NCI-H345 treated with DMSO at 0.1 percent for 48 hours (cell line): Measurements from ENCODE around the gene SKAP1.

Experiments
- DNase-seq: peaks from one replicate; lab custom pipeline; 2025; ENCODE audit not compliant: unreplicated experiment; lab: John Stamatoyannopoulos, UW

SKAP1 gene

DNA sequence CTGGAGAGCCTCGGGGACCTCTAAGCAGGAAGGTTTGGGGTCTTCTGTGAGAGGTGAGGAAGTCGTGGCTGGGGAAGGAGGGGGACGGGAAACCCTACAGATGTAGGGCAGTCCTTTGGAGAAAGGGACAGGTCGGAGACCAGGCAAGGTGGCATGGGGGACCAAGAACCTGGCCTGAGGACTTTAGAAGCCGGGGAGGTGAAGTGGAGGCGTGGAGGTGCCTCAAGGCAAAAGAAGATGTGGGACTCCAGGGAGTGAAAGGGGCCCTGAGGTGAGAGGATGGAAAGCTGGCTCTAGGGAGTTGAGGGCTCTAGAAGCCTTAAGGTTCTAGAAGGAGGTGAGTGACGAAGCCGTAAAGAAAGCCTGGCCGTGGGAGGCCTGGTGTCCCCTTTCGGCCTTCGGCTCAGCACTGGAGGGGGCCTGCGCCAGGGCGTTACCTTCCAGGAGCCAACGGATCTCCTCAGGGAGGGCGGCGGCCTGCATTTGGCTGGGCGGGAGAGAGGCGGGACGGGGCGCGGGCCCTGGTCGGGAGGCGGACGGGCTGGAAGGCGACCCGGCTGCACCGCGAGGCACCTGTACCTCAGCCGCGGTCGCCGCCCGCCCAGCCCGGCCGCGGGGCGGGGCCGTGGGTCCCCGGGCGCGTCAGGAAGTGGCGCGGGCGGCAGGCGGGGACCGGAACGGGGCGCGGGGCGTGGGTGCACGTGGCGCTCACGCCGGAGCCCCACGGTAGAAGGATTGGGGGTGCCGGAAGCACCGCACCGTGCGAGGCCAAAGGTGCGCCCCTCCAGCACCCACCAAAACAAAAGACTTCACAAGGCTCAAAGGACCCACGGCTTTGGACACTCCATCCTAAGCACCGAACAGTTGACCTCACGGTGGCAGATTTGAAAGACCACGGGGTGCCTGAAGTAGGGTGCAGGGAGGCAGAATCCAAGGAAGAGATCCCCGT, at the start of gene SKAP1:
Gene SKAP1 (minus strand): TSS at position 577 of the 949 bp plus-strand sequence.
- DNase-seq: no peak

DNA sequence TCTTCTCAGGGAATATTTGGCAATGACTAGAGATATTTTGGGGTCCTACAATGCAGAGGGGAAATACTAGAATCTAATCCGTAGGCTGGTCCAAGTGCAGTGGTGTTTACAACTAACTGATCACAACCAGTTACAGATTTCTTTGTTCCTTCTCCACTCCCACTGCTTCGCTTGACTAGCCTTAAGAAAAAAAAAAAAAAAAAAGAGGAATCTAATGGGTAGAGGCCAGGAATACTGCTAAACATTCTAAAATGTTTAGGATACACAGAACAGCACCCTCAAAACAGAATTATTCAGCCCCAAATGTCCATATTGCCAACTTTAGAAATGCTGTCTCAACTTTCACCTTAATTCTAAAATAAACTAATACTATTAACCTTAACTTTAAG, 49.0 kb upstream of the SKAP1 start:
- DNase-seq: no peak

DNA sequence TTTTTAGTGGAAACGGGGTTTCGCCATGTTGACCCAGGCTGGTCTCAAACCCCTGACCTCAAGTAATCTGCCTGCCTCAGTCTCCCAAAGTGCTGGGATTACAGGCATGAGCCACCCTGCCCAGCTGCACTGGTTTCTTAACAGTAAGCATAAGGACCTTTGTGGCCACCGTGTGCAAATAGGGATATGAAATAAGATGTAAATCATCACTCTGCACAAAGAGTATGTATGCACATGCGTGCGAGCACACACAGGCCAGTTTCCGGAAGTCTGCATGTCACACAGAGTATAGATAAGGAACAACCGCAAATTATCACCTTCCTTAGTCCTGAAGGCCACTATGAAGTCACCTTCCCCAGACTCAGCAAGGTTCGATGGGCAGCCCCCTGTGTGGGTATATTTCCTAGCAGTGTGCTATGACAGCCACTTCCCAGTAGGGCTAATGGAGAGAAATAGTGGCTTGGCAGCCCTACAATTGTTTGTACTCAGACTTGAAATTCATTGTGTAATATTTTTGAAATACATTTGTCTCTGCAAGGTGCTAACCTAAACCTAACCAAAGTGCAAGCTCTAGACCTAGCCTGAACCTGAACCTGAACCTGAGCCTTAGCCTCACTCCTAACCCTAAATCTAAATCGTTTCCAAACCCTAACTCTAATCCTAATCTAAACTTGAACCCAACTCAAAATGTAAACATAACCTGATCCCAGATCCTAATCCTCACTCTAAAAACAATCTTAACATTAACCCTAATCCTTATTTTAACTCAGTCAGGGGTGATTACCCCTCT, 48.4 kb upstream of the SKAP1 start:
- DNase-seq: no peak

DNA sequence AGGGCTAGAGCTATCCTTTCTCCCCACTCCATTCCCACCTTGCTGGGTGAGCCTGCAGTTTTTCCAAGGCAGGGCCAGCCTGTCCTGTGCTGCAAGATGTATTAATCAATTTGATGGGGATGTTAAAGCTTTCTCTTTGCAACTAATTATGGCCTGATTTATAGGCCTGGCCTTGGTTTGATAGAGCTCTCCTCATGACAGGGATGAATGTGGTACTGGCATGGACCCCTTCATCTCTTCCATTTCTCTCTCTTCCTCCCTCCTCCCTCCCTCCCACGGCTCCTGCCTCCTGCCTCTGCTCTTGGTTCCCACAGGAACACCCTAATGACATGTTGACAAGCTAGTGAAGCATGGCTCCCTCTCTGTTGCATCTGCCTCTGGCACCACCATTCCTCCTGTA, 47.2 kb upstream of the SKAP1 start:
- no peak for DNase-seq

DNA sequence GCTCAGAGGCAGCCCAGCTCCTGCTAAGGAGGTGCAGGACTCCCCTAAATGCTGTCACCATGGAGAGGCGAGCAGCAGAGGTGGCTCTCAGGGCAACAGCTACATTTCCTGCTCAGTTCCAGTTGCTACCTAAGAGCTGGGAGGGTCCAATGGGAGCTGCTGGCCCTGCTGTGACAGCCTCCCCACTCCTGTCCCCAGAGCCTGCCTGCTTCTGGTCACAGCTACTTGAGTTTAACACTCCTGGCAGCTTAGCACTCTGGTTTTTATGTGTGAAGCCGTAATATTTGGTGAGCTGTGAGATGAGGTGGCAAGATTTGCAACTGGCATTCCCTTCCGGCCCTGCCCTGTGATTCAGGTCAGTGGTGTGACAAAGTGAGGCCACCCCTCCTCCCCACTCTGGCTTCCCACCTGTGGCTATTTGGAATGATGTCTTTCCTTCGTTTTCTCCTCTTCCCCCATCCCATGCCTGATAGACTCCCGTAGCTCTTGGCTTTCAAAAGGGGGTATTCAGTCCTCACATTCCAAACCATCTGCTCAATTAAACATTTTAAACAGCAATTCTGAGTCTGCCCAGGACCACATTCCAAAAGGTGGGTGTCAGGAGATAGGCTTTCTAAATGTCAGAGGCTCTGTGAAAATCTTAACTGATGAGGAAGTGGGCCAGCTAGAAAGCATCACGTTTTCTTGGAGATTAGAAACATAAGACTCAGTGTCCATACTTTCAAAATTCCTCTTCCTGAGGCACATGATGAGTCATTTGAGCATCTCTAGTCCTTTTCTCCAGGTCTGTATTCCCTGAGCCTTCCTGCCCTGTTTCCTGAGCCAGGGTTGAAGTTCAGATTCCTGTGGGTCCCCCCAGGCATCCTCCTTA, 42.6 kb upstream of the SKAP1 start:
- DNase-seq: peak; percentile 87

DNA sequence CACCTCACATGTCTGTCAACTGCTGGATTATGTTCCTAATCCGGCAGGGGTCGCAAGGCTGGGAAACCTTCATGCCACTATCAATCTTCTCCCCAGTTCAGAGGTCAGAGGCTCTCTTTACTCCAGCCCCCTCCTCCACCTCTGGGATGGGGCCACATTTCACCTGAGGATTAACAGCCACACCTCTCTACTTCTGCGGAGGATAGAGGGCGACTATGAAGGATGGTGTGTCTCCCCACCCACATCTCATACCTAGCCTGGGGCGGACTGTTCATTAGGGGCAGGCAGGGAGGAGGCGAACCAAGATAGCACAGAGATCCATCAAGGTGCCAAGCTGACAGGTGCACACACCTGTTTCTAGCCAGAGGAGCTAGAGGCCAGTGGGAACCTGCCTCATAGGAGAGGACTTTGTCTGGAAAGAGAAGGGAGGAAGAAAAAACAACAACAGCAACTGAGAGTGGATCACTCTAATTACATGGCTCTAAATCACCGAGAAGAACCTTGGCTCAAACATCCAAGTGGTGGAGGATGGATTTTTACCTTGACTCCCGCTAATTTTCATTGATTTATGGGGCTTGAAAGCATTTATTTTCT, 41.9 kb upstream of the SKAP1 start:
- DNase-seq: peak; percentile 69

DNA sequence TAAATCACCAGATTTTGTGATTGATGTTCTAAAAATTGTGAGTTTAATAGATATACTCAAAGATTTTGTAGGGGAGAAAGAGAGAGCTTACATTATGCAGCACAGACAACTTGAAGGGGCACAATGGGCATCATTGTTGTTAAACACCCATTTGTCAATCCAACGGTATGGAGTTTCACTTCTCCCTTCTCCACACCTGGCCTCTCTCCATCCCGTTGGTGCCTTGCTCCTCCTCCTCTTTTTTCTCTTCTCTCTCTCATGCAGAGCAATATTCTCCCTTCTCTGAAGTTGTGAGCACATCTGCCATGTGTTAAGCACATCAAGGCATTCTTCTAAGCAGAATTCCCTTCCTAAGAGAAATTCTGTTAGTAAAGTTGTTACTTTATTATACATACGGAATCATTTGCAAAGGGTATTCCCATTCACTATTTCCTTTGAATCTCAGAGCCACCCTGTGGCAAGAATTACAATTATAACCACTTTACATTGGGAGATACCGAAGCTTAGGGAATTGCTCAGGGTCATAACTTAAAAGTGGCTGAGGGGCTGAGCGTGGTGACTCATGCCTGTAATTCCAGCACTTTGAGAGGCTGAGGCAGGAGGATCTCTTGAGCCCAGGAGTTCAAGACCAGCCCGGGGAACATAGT, 40.5 kb upstream of the SKAP1 start:
- DNase-seq: no peak

DNA sequence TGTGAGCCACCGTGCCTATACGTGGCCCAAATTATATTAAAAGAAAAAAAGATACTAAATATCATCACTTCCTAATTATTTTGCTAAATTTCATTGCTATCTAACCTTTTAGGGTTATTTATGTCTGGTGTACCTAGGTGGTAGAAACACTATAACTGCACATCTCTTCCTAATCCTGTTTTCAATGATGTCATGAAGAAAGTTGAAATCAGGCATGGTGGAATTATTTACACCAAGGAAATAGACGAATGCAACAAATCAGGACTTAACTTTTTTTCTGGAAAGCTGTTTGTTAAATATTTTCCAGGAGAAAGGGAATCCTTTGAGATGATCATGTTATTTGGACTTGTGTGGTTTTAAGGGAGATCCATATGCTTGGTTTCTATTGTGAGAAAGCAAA, 39.2 kb upstream of the SKAP1 start:
- no peak for DNase-seq

DNA sequence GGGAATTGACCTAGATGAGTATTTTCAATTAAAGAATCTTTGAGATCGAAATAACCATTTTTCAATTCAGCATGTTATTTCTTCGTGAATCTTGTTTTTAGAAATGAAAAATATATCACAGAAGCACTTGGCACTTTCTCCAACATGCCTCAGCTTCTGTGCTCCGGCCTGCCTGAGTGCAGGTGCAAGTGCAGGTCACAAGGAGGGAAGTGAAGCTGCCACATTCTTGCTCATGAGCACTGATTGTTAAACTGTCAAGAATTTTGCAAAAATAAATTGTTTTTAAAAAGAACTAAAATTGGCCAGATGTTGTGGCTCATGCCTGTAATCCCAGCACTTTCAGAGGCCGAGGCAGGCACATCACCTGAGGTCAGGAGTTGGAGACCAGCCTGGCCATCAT, 38.3 kb upstream of the SKAP1 start:
- DNase-seq: no peak

DNA sequence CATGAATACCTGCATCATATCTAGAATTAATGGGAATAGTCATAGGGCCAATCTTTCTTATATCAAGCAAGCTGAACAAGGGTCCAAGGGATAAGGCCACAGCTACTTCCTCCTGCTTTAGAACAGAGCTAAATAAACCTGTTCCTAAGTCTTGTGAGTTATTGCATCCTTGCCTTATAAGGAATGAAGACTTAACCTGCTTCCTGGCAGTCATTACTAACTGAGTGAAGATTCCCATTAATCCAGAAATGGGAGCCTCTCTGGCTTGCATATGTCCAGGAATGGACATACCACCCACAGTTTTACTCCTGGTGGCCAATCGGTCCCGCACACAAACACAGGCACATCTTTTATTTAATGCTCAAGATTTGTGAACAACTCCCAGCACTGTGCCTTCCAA, 35.9 kb upstream of the SKAP1 start:
- no peak for DNase-seq

DNA sequence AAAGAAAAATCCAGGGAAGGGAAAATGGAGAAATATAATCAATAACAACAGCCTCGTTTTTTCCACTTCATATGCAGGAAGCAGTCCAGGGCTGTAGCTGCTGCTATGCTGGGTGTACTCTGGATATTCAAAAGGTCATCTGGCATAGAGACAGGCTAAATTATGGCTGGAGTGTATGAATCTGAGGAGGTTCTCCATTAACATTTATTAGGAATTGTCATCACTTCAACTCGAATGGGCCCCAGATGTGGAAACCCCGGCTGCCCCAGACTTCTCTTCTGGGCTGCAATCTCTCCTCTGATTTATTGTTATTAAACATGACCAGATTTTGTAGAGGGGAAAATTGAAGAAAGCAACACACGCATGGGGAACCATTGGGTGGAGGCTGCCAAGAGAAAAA, 33.5 kb upstream of the SKAP1 start:
- DNase-seq: no peak

DNA sequence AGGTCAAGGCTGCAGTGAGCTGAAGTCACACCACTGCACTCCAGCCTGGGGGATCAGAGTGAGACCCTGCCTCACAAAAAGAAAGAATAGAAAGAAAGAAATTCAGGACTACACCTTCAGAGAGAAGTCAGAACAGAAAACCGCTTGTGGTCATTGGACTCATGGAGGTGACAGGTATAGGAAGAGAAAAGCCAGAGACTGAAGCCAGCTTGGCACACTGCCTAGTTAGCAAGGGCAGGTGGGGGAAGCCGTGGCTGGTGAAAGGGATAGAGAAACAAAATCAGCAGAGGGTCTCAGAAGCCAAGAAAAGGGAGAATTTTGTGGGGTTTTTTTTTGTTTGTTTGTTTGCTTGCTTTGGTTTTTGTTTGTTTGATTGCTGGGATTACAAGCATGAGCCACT, 32.9 kb upstream of the SKAP1 start:
- DNase-seq: peak; percentile 53

DNA sequence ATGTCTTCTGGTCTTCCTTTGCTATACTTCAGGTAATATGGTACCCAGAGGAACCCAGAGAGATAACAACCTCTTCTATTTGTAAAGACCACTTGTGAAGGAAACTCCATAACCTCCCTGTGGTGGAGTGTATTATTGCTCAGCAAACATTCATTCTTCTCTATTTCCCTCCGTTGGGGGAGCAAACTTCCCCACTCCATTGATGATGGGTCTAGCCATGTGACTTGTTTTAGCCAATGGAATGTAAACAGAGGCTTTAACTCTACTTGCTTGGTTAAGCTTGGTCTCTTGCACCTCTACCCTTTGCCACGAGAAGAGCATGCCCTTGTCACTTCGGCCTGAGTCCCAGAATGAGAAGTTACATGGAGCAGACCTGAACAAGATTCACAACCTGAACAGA, 30.0 kb upstream of the SKAP1 start:
- DNase-seq: peak; percentile 51

DNA sequence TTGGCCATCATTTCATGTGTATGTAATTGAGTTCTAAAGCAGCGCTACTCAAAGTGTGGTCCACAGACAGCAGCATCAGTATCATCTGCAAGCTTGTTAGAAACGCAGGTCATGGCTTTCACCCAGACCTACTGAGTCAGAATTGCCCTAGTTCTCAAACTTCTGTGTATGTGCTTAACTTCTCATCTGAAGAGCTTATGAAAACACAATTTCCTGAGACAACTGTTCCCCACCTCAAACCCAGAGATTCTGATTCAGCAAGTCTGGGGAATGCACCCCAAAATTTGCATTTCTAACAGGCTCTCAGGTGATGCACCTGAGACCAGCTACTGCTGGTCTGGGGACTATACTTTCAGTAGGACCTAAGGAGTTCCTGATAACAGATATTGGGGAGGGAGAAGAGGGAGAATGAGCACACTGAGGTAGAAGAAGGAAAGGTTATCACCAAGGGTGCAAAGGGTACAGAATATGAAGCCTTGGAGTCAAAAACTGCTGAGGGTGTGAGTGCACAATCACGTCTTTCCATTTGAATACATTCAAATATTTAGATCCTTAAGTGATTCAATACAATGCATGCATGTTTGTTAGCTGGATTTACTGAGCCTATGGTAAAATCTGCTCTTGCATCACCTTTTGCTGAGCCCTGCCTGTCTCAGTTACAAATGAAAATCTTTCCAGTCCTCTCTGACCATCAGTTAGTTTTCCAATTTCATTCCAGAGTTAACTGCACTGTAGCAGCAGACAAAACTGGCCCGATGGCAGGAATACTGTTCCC, 29.2 kb upstream of the SKAP1 start:
- no peak for DNase-seq

DNA sequence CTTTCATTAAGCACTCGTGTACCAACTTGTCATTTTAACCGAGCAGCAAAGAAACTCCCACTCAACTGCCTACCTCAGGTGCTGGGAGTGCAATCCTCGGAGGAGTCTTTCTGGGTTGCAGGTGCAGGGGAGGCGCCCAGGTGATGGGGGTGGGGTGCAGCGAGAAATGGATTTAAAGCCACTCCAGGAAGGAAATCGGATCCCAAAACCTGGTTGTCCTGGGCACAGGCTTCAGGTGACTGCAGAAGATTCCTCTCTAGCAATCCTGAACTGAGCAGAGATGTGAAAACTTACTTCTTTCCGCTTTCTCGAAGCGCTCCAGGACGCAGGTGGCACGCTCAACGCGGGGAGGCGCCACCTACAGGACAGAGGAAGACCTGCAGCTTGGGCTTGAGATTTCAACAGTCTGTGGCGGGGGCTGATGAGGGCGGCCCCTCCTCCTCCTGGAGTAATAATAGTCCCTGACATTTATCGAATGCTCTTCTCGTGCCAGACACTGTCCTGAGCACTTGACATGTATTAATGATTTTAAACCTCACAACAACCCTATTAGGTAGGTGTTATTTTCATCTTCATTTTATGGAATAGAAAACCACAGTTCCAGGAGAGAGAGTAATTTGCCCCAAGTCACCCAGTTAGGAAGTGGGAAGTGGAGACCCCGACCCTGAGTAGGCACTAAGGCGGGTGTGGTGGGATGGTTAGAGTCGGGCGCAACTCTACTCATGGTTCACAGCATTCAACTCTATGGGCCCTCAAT, 27.2 kb upstream of the SKAP1 start:
- DNase-seq: no peak

DNA sequence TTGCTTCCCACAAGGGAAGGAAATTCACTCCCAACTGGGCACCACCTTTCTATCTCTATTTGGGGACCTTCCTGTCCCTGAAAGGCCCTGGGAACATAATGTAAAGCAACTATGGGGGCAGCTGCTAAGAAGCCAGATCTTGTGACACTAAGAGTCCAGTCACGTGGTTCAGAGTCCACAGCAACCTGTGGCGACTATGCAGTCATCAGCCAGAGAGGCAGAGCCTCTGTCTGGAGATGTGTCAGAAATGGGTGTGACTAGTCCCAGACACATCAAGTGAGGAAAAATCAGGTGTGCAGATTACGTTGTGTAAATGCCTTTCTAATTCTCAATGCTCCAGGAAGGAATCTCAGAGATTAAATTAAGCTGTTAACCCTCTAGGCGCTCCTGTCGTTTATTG, 26.6 kb upstream of the SKAP1 start:
- DNase-seq: no peak

DNA sequence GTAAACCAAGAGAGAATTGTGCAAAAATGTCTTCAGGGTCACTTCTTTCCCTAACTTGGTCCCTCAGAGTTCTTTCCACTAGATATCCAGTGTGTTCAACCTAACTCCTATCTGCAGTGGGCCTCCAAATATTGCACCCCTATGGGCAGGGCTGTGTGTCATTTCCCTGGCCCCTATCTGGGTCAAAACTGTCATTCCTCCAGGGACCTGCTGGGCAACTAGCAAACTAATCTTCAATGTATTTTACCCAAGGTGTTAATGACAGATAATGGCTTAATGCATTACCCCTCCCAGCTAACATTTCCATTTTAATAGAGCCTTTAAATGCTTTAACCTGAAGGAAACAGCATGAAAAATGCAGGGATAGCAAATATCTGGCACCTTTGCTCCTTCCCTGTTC, 25.8 kb upstream of the SKAP1 start:
- no peak for DNase-seq

DNA sequence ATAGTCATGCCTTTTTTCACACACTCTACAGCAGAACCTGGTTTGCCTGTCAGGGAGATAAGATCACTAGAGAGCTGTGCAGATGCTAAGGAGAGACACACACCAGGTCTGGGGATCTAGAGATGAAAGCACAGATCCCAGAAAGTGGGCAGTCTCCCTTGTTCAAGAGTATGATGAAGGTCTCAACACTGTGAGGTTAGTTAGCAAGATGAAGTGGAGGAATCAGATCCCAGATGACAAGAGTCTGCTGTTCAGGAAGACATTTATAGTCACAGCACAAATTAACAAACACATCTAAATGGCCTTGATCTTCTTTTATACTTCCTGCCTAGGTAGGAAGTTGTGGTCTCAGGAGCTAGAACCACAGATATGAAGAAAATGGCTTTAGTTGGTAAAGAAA, 23.4 kb upstream of the SKAP1 start:
- DNase-seq: no peak

DNA sequence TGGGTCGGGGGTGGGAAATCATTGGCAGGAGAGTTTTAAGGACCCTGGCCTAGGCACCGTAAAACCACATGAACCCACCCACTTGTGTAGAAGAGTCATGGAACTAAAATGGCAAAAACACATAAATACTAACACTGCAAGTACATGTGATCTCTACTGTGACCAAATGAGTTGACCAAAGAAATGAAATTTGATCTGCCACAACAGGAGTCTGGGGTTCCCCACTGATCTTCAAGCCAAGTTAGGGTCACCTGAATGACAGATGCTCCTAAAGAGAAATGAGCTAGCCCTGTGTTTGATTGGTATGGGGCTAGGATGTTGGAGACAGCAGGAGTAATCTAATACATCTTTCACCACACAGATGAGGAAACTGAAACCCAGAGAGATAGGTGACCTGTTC, 21.5 kb upstream of the SKAP1 start:
- no peak for DNase-seq
